NCI-H748 treated with DMSO at 0.1 percent for 48 hours (cell line): ENCODE data around the gene SLC2A4.

Experiments used
- DNase-seq: peaks from one replicate; lab custom pipeline; 2025; lab: John Stamatoyannopoulos, UW

SLC2A4 gene

DNA sequence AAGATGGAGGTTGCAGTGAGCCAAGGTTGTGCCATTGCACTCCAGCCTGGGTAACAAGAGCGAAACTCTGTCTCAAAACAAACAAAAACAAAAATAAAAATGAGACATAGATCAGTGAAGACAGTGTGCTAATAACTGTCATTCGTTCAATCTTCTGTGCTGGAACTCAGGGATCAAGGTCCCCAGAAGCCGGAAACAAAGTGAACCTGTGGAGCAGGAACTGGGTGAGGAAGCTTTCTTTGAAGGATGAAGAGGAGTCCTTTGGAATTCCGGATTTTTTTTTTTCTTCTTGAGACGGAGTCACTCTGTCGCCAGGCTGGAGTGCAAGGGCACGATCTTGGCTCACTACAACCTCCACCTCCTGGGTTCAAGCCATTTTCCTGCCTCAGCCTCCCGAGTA is 2.1 kb upstream of the SLC2A4 start:
- no peak for DNase-seq

DNA sequence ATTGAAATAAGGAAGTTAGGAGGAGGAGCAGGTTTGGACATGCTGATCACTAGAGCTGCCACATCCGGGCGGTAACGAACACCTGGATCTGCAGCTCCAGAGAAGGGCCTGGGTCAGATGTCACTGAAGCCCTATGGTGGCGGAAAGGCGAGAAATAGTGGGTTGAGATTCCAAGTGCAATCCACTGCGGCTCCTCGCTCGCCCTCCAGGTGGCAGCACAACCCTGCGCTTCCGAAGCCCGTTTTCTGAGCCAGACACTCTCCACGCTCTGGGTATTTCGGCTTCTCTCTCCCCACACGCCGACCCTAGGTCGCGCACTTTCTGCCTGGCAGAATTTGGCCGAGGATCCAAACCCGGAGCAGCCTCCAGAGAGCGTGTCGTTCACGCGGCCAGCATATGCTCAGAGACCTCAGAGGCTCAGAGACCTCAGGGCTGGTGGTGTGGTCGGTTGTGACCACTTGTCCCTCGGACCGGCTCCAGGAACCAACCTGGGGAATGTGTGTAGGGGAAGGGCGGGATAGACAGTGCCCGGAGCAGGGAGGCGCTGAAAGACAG is 922 bp upstream of the SLC2A4 start:
- DNase-seq, result peak; percentile 92

DNA sequence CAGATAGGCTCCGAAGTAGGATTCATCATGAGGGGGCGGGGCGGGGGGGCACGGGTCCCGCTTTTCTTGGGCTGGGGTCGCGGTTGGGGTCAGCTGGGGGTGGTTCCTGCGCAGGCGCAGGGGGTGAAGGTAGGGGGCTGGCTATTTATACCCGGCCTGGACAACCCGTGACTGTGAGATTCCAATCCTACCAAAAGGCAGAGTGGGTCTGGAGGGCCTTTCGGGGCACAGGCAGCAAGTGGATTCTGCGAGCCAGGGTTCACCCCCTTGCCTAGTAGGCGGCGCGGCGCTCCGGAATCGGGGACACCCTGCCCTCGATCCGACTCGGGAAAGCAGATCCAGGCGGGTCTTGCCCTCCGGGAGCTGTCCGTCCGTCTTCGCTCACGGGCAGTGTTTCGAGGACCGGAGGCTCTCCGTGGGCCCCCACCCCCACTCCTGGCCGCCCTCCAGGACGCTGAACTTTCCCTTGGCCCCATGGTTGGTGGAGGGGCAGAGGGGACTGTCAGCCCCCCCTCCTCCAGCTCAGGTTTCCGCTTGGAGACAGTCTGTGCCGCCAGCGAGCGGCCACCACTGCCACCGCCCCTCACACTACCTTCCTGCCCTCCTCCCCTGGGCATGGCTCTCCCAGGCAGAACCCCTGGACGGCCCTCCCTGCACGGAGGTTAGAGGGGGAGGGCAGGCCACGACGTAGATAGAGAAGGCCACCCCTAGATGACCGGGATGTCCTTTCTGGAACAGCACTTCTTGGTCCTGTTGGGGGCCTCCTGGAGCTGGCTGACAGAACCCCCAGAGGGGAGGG is 634 bp downstream of the SLC2A4 start:
- DNase-seq, result no peak

DNA sequence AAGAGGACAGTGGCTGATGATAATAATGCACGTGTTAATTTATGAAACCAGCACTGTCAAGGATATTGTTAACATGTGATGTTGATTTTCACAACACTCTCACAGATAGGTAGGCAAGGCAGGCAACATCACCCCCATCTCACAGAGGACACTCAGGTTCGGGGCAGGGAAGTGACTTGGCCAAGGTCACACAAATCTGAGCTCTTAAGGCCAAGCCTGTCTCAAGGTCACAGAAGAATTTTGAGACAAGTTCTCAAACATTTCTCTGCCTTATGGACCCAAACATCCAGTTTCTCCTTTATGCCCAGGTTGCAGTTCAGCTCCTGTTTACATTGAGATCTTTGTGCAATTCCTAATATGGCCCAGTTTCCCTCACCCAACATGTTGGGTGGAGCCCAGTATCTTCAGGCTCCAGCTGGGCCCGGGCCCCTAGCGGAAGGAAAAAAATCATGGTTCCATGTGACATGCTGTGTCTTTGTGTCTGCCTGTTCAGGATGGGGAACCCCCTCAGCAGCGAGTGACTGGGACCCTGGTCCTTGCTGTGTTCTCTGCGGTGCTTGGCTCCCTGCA is 1.3 kb downstream of the SLC2A4 start:
- no peak for DNase-seq

DNA sequence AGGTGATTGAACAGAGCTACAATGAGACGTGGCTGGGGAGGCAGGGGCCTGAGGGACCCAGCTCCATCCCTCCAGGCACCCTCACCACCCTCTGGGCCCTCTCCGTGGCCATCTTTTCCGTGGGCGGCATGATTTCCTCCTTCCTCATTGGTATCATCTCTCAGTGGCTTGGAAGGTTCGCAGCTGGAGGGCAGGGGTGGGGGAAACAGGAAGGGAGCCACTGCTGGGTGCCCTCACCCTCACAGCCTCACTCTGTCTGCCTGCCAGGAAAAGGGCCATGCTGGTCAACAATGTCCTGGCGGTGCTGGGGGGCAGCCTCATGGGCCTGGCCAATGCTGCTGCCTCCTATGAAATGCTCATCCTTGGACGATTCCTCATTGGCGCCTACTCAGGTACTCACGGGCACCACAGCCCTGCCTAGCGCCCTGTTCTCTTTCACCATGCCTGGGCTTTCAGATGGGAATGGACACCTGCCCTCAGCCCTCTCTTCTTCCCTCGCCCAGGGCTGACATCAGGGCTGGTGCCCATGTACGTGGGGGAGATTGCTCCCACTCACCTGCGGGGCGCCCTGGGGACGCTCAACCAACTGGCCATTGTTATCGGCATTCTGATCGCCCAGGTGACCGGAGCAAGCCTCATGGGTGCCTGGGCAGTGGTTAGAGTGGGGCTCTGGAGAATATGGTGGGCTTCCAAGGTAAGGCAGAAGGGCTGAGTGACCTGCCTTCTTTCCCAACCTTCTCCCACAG is 2.1 kb downstream of the SLC2A4 start:
- DNase-seq, result no peak

DNA sequence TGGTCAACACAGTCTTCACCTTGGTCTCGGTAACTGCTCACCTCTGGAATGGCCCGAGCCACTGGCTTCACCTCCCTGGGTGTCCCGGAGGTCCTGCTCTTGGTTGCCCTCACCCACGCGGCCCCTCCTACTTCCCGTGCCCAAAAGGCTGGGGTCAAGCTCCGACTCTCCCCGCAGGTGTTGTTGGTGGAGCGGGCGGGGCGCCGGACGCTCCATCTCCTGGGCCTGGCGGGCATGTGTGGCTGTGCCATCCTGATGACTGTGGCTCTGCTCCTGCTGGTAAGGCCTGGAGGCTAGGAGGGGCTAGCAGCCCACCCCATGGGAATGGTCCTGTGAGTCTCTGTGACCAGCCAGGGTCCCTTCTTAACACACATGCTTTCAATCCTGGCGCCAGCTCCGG is 3.4 kb downstream of the SLC2A4 start:
- DNase-seq, result no peak

DNA sequence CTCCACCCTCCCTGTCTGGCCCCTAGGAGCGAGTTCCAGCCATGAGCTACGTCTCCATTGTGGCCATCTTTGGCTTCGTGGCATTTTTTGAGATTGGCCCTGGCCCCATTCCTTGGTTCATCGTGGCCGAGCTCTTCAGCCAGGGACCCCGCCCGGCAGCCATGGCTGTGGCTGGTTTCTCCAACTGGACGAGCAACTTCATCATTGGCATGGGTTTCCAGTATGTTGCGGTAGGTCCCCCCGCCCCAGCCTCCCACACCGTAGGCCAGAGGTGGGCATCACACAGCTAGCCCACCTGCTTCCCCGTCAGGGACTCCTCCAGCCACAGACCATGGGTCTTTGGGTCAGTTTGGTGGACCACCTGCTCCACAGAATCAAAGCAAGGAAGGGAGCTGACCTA is 4.2 kb downstream of the SLC2A4 start:
- no peak for DNase-seq

DNA sequence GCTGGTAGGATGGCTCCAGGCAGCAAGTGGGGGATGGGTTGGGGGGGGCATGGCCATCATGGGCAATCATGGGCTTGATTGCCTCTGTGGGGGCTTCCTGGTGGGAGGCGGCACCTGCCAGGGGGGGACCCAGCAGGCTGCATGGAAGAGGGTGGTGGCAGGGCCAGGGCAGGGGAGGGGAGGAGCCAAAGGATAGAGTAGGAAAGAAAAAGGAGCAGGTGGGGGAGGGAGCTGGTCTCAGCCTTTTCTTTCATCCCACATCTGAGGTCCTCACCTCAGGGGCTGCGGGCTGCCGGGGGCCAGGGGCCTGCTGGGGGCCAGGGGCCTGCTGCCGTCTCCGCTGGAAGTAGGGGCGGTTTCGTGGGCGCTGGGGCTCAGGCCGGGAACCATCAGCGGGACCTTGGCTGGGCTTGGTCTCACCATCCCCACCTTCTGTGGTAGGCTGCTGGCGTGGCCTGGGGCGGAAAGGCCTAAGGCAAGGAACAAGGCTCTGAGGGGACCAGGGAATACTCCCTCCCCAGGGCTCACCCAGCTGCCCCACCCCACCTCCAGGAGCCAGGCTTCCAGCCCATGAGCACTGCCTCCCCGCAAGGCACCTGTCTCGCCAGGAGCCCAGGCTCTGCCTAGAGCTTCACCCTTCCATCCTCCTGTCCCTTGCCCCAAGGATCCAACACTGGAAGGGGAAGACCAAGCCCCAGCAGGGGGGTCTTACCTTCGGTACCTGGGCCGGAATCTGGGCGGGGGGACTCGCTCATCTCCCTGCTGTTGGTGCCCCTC is 7.9 kb downstream of the SLC2A4 start:
- no peak for DNase-seq

DNA sequence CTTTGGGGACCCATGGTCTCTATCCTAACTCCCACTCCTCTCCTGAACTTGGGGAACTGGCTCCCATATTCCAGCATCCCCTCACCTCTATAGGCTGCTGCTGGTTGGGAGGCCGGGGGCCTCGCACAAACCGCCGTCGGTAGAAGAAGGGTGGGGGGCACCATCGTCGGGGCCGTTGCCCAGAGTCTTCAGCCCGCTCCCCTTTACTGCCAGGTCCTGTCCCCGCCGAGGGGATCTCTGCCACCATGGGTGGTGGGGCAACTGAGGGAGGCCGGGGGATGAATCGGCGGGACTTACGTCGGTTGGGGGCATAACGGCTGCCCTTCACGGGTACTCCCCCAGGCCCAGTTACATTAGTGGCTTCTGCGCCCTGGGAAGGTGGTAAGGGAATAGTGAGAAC is 8.6 kb downstream of the SLC2A4 start:
- DNase-seq, result no peak

DNA sequence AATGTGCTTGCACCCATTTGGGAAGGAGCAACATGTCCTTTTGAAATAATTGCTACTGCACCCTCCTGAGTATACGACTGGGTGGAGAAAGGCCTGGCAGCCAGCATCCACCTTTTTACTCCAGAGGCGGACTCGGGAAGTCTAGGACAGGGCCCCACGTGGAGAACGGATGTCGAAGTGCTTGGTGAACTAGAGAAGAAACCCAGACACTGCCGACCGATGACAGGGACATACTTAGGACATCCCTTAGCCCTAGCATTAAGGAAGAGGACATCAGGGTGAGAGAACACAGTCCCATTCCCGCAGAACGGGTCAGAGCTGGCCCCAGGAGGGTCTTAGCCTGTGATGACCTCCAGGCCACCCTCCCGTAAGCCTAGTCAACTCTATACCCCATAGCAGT is 9.2 kb downstream of the SLC2A4 start:
- no peak for DNase-seq

DNA sequence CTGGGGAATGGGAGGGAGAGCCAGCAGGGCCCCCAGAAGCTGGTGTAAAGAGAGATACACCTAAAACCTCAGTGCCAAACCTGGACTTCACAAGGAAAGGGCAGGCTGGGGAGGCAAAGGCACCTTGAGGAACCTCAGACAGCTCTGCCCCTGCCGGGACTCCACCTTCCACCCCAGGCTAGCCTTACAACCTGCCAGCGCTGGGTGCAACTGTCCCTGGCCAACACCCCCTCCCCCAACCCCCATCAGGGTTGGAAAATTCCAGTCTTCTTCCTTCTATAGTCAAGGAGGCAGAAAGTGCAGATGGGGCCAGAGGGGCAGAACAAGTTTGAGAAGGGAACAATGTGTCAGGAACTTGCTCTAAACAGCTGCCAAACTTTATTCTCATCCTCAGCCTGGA is 10.7 kb downstream of the SLC2A4 start:
- no peak for DNase-seq

DNA sequence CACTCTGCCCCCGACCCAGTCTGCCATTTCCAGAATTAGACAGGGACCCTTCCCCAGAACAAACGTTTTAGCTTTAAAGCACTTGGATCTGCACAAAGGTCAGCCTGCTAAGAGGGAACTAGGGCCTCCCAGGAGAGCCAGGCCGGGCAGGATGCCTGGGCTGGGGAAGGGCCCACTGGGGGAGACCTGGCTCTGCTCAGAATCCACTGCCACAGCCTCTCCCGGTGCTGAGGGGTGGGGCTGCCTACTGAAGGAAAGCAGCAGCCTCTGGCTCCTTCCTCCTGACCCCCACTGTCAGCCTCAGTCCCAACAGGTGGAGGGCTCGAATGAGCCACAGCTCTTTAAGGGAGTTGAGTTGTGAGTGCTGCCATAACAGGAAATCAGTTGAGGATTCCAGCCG is 11.2 kb downstream of the SLC2A4 start:
- DNase-seq, result no peak

DNA sequence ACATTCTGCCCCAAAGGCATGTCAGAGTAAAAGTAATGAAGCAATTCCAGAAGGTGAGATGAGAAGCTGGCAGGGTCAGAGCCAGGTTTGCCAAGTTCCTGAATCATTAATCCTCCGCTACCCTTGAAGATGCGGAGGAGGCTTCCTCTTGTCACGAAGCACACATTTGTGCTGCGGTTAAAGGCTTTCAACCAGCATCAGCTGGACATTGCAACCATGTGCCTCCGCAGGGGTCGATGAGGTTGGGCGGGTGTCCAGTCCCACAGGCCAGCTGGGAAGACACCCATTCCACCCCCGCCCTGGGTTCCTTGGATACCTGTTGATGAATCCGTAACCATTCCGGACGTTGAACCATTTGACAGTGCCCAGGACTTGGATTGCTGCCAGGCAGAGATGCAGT is 11.6 kb downstream of the SLC2A4 start:
- no peak for DNase-seq

DNA sequence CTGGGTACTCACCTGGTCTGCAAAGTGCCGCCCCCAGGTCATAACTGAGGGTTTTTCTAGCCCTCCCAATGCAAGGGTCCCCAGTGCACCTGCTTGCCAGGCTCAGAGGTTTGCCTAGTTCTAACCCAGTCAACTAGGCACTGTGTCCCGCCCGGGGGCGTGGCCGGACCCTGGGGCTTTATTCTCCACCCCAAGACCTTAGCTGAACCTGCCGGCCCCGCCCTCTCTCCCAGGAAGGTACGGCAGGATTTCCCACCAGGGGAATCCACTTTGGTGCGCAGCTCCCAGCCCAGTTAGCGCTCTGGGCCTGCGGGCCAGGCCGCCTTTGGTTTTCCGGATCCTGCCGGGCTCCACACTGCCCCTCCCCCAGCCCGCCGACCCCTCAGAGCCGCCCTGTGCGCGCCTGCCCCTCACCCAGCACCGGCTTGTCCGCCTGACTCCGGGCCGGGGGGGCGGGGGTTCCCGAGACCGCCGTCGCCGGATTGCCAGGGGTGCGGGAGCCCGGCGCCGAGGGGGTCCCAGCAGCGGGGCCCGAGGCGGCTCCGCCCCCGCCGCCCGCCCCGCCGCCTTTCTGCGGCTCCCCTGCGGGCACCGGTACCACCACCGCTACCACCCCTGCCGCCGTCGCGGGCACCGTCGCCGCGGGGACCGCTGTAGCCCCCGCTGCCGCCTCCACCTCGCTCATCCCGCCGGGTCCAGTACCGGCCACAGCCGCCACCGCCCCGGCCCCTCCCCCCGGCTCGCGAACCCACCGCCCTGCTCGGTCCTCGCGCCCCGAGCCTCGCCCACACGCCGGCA is 12.5 kb downstream of the SLC2A4 start:
- peak; percentile 63 for DNase-seq

DNA sequence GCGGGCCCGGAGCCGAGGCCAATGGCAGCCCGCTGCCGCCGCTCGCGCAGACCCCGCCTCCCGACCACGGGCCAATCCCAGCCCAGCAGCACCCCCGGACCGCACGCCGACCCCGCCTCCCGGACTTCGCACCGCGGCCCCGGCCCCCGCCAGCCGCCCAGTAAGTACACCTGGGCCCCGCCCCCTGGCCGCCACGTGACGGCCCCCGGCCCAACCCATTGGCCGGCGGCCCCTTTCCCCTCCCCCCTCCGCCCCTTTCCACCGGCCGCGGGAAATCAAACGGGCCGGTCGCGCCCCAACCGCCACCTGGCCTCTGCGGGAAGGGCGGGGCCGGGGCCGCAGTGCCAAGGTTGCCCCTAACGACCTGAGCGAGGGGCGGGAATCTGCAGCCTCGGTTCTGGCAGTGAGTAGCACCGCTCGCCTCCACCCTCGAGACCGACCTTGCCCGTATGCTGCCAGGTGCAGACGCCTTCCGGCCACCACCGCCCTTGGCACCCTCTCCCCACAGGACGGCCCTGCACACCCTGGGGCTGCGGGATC is 13.2 kb downstream of the SLC2A4 start, which contains the start of gene YBX2:
TSS of gene YBX2 (minus strand) at position 26 of the 540 bp plus-strand sequence. CDS start 139 bp downstream, outside the sequence.
- DNase-seq, result peak; percentile 95

DNA sequence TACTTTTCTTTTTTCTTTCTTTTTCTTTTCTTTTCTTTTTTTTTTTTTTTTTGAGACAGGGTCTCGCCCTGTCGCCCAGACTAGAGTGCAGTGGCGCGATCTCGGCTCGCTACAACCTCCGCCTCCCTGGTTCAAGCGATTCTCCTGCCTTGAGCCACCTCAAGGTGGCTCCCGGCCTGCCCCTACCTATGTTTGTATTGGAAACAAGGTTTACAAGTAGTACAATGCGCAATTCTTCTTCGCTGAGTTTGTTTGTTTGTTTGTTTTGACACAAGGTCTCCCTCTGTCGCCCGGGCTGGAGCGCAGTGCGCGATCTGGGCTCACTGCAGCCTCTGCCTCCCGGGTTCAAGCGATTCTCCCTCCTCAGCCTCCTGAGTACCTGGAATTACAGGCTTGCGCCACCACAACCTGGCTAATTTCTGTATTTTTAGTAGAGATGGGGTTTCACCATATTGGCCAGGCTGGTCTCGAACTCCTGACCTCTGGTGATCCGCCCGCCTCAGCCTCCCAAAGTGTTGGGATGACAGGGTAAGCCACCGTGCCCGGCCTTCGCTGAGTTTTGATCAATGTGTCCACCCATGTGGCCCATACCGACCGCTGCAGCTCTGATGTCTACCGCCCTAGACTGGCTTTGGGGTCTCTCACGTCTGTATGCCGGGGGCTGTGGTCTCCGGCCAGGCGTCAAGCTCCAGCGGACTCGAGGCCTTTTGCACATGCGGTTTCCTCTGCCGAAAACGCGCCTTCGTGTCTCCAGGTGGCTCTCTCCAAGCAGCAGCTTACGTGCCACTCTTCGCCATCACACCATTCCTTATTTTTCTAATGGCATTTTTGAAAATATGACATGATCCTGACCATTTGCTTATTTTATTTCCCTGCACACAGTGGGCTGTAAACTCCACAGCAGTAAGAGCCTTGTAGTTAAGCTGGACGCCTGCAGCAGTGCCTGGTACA is 14.0 kb downstream of the SLC2A4 start:
- DNase-seq, result no peak

DNA sequence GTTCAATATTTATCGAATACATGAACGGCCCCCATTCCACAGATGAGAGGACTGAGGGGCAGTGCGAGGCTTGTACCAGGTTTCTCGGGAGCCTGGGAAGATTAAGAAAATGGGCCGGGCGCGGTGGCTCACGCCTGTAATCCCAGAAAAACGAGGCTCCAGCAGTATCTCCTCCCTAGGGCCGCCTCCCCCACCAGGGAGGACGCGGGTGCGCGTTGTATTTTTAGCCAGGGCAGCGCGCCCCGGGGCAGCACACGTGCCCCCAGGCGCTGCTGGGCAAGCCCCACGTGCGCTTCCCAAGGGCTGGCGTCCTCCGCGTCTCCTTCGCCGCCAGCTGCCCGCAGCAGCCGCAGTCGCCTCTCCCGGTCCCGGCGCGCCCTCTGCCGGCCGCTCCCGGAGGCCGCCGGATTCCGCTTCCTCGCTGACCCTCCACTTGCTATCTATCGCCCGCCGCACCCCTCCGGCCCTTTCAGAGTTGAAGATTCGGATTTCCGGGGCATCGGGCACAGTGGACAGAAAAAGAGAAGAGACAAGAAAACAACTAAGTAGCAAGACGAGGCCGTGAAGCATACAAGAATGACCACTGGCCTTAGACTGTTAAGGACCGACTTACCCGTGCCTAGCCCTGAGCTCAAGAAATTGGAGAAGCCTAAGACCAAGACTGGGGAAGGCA is 14.8 kb downstream of the SLC2A4 start:
- DNase-seq, result peak; percentile 83

DNA sequence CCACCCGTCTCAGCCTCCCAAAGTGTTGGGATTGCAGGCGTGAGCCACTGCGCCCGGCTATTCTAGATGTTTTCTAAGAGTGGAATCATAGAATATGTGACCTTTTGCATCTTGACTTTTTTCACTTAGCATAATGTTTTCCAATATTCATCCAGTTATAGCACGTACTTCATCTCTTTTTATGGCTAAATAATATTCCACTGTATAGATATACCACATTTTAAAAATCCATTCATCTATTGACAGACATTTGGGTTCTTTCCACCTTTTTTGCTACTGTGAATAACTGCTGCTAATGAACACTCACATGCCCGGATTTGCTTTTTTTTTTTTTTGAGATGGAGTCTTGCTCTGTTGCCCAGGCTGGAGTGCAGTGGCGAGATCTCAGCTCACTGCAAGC is 22.7 kb downstream of the SLC2A4 start:
- DNase-seq, result no peak
